ENCODE measurements around the gene UNC50. TPM values are rescaled to one million over a fixed set of nuclear protein-coding genes. Genes with fewer than 3 reads are reported as not detected.

Gene UNC50
- total and polyA plus RNA-seq, 12 donors: 21.3 to 58.4 (median 25.6) TPM

GRCh38 chr2:98569197-98569793 is 39.1 kb upstream of the UNC50 start:
- H3K36me3 ChIP-seq: peaks cover 0 to 100% (median 40%) of the 10 kb centered on the region in 9 donors
- H3K4me1 ChIP-seq: peaks cover 0 to 27% (median 20%) of the 10 kb centered on the region in 9 donors
- H3K27me3 ChIP-seq: no peaks in the 10 kb centered on the region
- no peak overlapping the region for H3K27ac ChIP-seq
- H3K4me3 ChIP-seq: no peak overlapping the region
- DNase-seq (peak in 1 of 2 donors; percentile 56), ATAC-seq (peak in 5 of 8 donors; percentile 13 to 50 (median 33))
- no peaks in the 10 kb centered on the region for H3K9me3 ChIP-seq
- 72 to 74% methylated on average over 19 of the region's 19 CpGs for WGBS, 2 donors
- TF ChIP-seq, protein P1, sequence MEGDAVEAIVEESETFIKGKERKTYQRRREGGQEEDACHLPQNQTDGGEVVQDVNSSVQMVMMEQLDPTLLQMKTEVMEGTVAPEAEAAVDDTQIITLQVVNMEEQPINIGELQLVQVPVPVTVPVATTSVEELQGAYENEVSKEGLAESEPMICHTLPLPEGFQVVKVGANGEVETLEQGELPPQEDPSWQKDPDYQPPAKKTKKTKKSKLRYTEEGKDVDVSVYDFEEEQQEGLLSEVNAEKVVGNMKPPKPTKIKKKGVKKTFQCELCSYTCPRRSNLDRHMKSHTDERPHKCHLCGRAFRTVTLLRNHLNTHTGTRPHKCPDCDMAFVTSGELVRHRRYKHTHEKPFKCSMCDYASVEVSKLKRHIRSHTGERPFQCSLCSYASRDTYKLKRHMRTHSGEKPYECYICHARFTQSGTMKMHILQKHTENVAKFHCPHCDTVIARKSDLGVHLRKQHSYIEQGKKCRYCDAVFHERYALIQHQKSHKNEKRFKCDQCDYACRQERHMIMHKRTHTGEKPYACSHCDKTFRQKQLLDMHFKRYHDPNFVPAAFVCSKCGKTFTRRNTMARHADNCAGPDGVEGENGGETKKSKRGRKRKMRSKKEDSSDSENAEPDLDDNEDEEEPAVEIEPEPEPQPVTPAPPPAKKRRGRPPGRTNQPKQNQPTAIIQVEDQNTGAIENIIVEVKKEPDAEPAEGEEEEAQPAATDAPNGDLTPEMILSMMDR (IDR thresholded peaks at IDR 0.05): peak; percentile 36 to 88 (median 82)
- intact Hi-C loops (cut with DNase I): loop anchor here in 2 of 10 donors (5.0 to 10.0 kb wide), 3 partner anchors 38 to 154 kb away; partner anchors contain the start of genes COA5 (in 1 of the 2), INPP4A (in 1 of the 2) and UNC50 (in 1 of the 2)

DNA sequence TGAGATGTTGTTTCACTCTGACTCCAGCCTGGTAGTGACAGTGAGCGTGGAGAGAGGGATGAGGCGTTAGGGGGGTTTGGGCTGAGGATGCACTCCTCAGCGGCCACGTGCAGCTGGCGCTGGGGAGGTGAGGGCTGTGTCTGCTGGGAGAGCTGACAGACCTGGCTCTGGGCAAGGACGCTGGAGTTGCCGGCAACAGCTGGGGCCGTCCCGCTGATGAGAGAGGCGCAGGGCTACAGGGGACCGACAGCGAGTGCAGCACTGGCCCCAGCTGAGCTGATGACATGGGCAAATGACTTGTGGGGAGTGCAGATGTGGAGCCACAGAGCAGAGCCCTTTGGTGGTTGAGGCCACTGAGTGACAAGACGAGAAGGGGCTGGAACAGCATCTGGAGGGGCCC is 38.5 kb upstream of the UNC50 start:
- intact Hi-C loops (cut with DNase I): loop anchor here in 6 of 10 donors (5.0 to 10.0 kb wide), 3 partner anchors 37 to 155 kb away; partner anchors contain the start of genes COA5 (in 1 of the 6), INPP4A (in 1 of the 6) and UNC50 (in 1 of the 6)
- Histone ChIP-seq H3K9me3 (no peaks in the 10 kb centered on the region), H3K27ac (no peak overlapping the region), H3K27me3 (no peaks in the 10 kb centered on the region), H3K36me3 (peaks cover 0 to 100% (median 40%) of the 10 kb centered on the region in 9 donors), H3K4me1 (peaks cover 0 to 21% (median 14%) of the 10 kb centered on the region in 9 donors), H3K4me3 (no peak overlapping the region)
- TF ChIP-seq, protein P1 (IDR thresholded peaks at IDR 0.05): no peak
- no peak for ATAC-seq
- WGBS, 2 donors: 96 to 97% methylated on average over 13 of the region's 13 CpGs
- DNase-seq: no peak

GRCh38 chr2:98570356-98570755 is 38.0 kb upstream of the UNC50 start:
- Histone ChIP-seq H3K4me1 (peaks cover 0 to 17% (median 9%) of the 10 kb centered on the region in 9 donors), H3K27ac (no peak overlapping the region), H3K9me3 (no peaks in the 10 kb centered on the region), H3K27me3 (no peaks in the 10 kb centered on the region), H3K4me3 (no peak overlapping the region), H3K36me3 (peaks cover 0 to 100% (median 40%) of the 10 kb centered on the region in 9 donors)
- 95% methylated on average over 5 of the region's 5 CpGs for WGBS, 2 donors
- no peak for DNase-seq
- TF ChIP-seq, protein P1 (IDR thresholded peaks at IDR 0.05): no peak
- intact Hi-C loops (cut with DNase I): loop anchor here in 4 of 10 donors (10.0 kb wide), 1 partner anchor 156 kb away; no protein-coding TSS in a partner anchor
- no peak for ATAC-seq

- TF ChIP-seq, protein P1 (IDR thresholded peaks at IDR 0.05): no peak
- peaks cover 0 to 100% (median 35%) of the 10 kb centered on the region in 9 donors for H3K36me3 ChIP-seq
- no peak for DNase-seq
- intact Hi-C loops (cut with DNase I): loop anchor here in 4 of 10 donors (10.0 kb wide), 1 partner anchor 156 kb away; no protein-coding TSS in a partner anchor
- peak in 1 of 8 donors; percentile 16 for ATAC-seq
- H3K27ac ChIP-seq: no peak overlapping the region
- H3K4me3 ChIP-seq: no peak overlapping the region
- H3K4me1 ChIP-seq: peaks cover 0 to 8% (median 2%) of the 10 kb centered on the region in 9 donors
- 89% methylated on average over 13 of the region's 13 CpGs for WGBS, 2 donors
- H3K9me3 ChIP-seq: no peaks in the 10 kb centered on the region
- H3K27me3 ChIP-seq: no peaks in the 10 kb centered on the region
These were observed 37.2 kb upstream of the UNC50 start for GRCh38 chr2:98571121-98571701.
